Stimulated activated CD8-positive, alpha-beta memory T cell treated with anti-CD3 and anti-CD28 coated beads, Interleukin-12 subunit alpha, Interleukin-12 subunit beta, amount 100 ng/mL, for 24 hours (primary cell): Measurements from ENCODE around the gene CDK11A.
"Not testable (repeated sequence)": the region's sequence is repeated elsewhere in the genome, so short reads cannot be mapped to it uniquely, and the experiment has no call there.

Source experiments
- DNase-seq: peaks from one replicate; pipeline ENCODE4 v3.0.0-alpha.2; 2020; ENCODE audit errors: extremely low read depth

Gene CDK11A

GRCh38 chr1:1684031-1684681 lies 40.0 kb downstream of the CDK11A start:
- DNase-seq: no peak

- no peak for DNase-seq
Observed at GRCh38 chr1:1683104-1683905, 40.9 kb downstream of the CDK11A start.

- no peak for DNase-seq
Observed at GRCh38 chr1:1680912-1681273, 43.3 kb downstream of the CDK11A start.

- no peak for DNase-seq
Observed at GRCh38 chr1:1680031-1680911, 43.9 kb downstream of the CDK11A start.

GRCh38 chr1:1678581-1679380 lies 45.4 kb downstream of the CDK11A start:
- DNase-seq: no peak

- no peak for DNase-seq
Observed at GRCh38 chr1:1677718-1678580, 46.2 kb downstream of the CDK11A start.

GRCh38 chr1:1676087-1676486 lies 48.1 kb downstream of the CDK11A start:
- DNase-seq: not testable (repeated sequence)

- not testable (repeated sequence) for DNase-seq
Observed at GRCh38 chr1:1675218-1675617, 48.9 kb downstream of the CDK11A start.

GRCh38 chr1:1674806-1675205 lies 49.4 kb downstream of the CDK11A start:
- not testable (repeated sequence) for DNase-seq

- DNase-seq: no peak
Observed at GRCh38 chr1:1672181-1672965, 51.8 kb downstream of the CDK11A start.

GRCh38 chr1:1671365-1672119 lies 52.6 kb downstream of the CDK11A start:
- DNase-seq: no peak

- DNase-seq: no peak
Observed at GRCh38 chr1:1670866-1671265, 53.3 kb downstream of the CDK11A start.

GRCh38 chr1:1669468-1670440 lies 54.4 kb downstream of the CDK11A start:
- no peak for DNase-seq

- no peak for DNase-seq
Observed at GRCh38 chr1:1666526-1666925, 57.6 kb downstream of the CDK11A start.

- DNase-seq: no peak
Observed at GRCh38 chr1:1665815-1666251, 58.3 kb downstream of the CDK11A start.

- no peak for DNase-seq
Observed at GRCh38 chr1:1664941-1665814, 59.0 kb downstream of the CDK11A start.

- DNase-seq: not testable (repeated sequence)
Observed at GRCh38 chr1:1664318-1664717, 59.8 kb downstream of the CDK11A start.
